ENCODE measurements around the gene HS3ST4. TPM values are rescaled to one million over a fixed set of nuclear protein-coding genes. Genes with fewer than 3 reads are reported as not detected.

The HS3ST4 gene
- polyA plus RNA-seq, 1 donor (not counting 4 experiments of a cell fraction or from before 2014, with no cell fraction given), result not detected

GRCh38 chr16:25859645-25860044, 167.9 kb downstream of the HS3ST4 start:
- Histone ChIP-seq H2AFZ (ENCODE audit: control insufficient read depth, low read length) (no peak overlapping the region), H3K9me3 (ENCODE audit: control insufficient read depth, low read depth, low read length) (peaks cover 4% of the 10 kb centered on the region), H3K9me1 (ENCODE audit: control insufficient read depth, extremely low read depth, insufficient read depth, low read length) (no peaks in the 10 kb centered on the region), H3K4me3 (ENCODE audit: control insufficient read depth in 2 of 3, extremely low read depth in 1 of 3, insufficient read depth in 2 of 3, low read depth in 1 of 3, low read length in 3 of 3) (no peak overlapping the region), H3K4me2 (ENCODE audit: control insufficient read depth, extremely low read depth, insufficient read depth, low read depth, low read length) (no peak overlapping the region), H3K79me2 (ENCODE audit: control insufficient read depth, insufficient read depth, low read length) (no peaks in the 10 kb centered on the region), H3K27ac (ENCODE audit: control insufficient read depth, insufficient read depth, low read length) (no peak overlapping the region), H3K4me1 (ENCODE audit: control insufficient read depth, extremely low read depth, insufficient read depth, low read length) (no peaks in the 10 kb centered on the region), H3K9ac (ENCODE audit: control insufficient read depth, extremely low read depth, insufficient read depth, low read length) (no peak overlapping the region), H4K20me1 (ENCODE audit: control insufficient read depth, extremely low read depth, insufficient read depth, low read length) (no peaks in the 10 kb centered on the region), H3K36me3 (ENCODE audit: control insufficient read depth in 2 of 2, extremely low read depth in 1 of 2, insufficient read depth in 2 of 2, low read length in 2 of 2) (no peaks in the 10 kb centered on the region), H3K27me3 (ENCODE audit: control insufficient read depth, extremely low read depth, insufficient read depth, low read length) (no peaks in the 10 kb centered on the region)
- DNase-seq (ENCODE audit: low read depth, low spot score) (no peak), FAIRE-seq (no peak)
- dilution Hi-C loops (cut with MboI; ENCODE audit: extremely low pct_ligation_motif_present, low sequenced_read_pairs), result no loop called here
- TF ChIP-seq EZH2 (IDR thresholded peaks at IDR 0.05; ENCODE audit: low read length) (no peak), CTCF (optimal IDR thresholded peaks at IDR 0.05 in 1 of 3, IDR thresholded peaks at IDR 0.05 in 1 of 3, conservative IDR thresholded peaks at IDR 0.05 in 1 of 3; ENCODE audit: extremely low read depth in 1 of 3, insufficient read depth in 2 of 3, low read length in 3 of 3) (no peak)

- peaks cover 4% of the 10 kb centered on the region for H3K9me3 ChIP-seq (ENCODE audit: control insufficient read depth, low read depth, low read length)
- dilution Hi-C loops (cut with MboI; ENCODE audit: extremely low pct_ligation_motif_present, low sequenced_read_pairs), result no loop called here
These were observed 175.3 kb downstream of the HS3ST4 start for GRCh38 chr16:25867041-25867440.

More at GRCh38 chr16:25867041-25867440, 175.3 kb downstream of the HS3ST4 start:
- FAIRE-seq, result no peak
- Histone ChIP-seq H3K9me1 (ENCODE audit: control insufficient read depth, extremely low read depth, insufficient read depth, low read length) (no peaks in the 10 kb centered on the region), H3K27ac (ENCODE audit: control insufficient read depth, insufficient read depth, low read length) (no peak overlapping the region), H3K4me1 (ENCODE audit: control insufficient read depth, extremely low read depth, insufficient read depth, low read length) (no peaks in the 10 kb centered on the region), H3K9ac (ENCODE audit: control insufficient read depth, extremely low read depth, insufficient read depth, low read length) (no peak overlapping the region), H3K27me3 (ENCODE audit: control insufficient read depth, extremely low read depth, insufficient read depth, low read length) (no peaks in the 10 kb centered on the region), H4K20me1 (ENCODE audit: control insufficient read depth, extremely low read depth, insufficient read depth, low read length) (no peaks in the 10 kb centered on the region), H3K4me3 (ENCODE audit: control insufficient read depth in 2 of 3, extremely low read depth in 1 of 3, insufficient read depth in 2 of 3, low read depth in 1 of 3, low read length in 3 of 3) (no peak overlapping the region), H3K4me2 (ENCODE audit: control insufficient read depth, extremely low read depth, insufficient read depth, low read depth, low read length) (no peak overlapping the region), H3K36me3 (ENCODE audit: control insufficient read depth in 2 of 2, extremely low read depth in 1 of 2, insufficient read depth in 2 of 2, low read length in 2 of 2) (no peaks in the 10 kb centered on the region), H2AFZ (ENCODE audit: control insufficient read depth, low read length) (no peak overlapping the region), H3K79me2 (ENCODE audit: control insufficient read depth, insufficient read depth, low read length) (no peaks in the 10 kb centered on the region)
- no peak for DNase-seq (ENCODE audit: low read depth, low spot score)
- no peak for TF ChIP-seq EZH2 (IDR thresholded peaks at IDR 0.05; ENCODE audit: low read length)
- no peak for TF ChIP-seq CTCF (optimal IDR thresholded peaks at IDR 0.05 in 1 of 3, IDR thresholded peaks at IDR 0.05 in 1 of 3, conservative IDR thresholded peaks at IDR 0.05 in 1 of 3; ENCODE audit: extremely low read depth in 1 of 3, insufficient read depth in 2 of 3, low read length in 3 of 3)
